Mammary epithelial cell (primary cell): Measurements from ENCODE around the gene PLPPR4.

ENCODE experiments used
- EZH2 ChIP-seq: IDR thresholded peaks from 2 replicates; pipeline ENCODE4 v1.6.1; 2012; ENCODE audit warnings: low read length, inconsistent platforms, borderline replicate concordance
- TF ChIP-seq, protein P1 (sequence below), 2 donors: IDR thresholded peaks in 1 of 2; conservative IDR thresholded peaks in 1 of 2; 2 replicates each; pipeline ENCODE4 v1.5.1; 2011 to 2012; ENCODE audit warnings: inconsistent platforms in 2 of 2, low read length in 2 of 2, mild to moderate bottlenecking in 2 of 2, control low read depth in 1 of 2, low read depth in 1 of 2; ENCODE audit not compliant: insufficient read depth in 1 of 2; ENCODE audit errors: extremely low read depth in 1 of 2

DNA sequence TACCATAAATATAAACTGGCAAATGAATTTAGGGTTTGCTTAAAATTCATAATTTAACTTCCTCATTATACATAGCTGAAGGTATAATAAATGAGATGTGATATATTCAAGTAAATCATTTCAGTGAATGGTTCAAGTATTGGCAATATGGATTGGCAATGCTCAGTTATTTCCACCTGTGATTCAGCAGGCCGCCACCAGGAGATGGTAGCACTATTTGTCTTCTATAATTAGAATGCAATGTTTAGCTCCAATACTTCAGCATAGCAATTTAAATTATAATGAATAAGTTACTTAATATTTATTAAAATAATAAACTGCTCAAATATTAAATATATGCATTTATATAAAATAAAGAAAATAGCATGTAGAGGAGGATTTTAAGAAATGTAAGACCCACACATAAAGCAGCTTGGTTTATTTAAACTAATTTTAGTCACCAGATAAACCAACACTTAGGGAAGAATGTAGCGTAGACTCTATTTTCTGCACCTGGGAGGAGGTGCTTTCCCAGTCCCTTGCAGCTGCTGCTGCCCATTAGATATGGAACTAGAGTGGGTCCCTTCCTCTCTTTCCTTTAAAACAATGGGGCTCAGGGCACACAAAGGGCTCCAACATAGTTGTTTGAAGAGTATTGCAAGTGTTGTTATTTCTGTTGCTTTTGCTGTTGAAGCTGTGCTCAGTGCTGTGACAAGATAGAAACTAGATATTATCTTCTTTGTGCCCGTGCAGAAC is 62.1 kb downstream of the PLPPR4 start:
- TF ChIP-seq, protein P1, sequence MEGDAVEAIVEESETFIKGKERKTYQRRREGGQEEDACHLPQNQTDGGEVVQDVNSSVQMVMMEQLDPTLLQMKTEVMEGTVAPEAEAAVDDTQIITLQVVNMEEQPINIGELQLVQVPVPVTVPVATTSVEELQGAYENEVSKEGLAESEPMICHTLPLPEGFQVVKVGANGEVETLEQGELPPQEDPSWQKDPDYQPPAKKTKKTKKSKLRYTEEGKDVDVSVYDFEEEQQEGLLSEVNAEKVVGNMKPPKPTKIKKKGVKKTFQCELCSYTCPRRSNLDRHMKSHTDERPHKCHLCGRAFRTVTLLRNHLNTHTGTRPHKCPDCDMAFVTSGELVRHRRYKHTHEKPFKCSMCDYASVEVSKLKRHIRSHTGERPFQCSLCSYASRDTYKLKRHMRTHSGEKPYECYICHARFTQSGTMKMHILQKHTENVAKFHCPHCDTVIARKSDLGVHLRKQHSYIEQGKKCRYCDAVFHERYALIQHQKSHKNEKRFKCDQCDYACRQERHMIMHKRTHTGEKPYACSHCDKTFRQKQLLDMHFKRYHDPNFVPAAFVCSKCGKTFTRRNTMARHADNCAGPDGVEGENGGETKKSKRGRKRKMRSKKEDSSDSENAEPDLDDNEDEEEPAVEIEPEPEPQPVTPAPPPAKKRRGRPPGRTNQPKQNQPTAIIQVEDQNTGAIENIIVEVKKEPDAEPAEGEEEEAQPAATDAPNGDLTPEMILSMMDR (conservative IDR thresholded peaks at IDR 0.05 in 1 of 2, IDR thresholded peaks at IDR 0.05 in 1 of 2; ENCODE audit: extremely low read depth in 1 of 2, insufficient read depth in 1 of 2, low read depth in 1 of 2, low read length in 2 of 2) = peak; percentile 47 to 62
- no peak for TF ChIP-seq EZH2
